Aorta (tissue), 5 donors: Measurements from ENCODE around the gene BICRAL. TPM values are rescaled to one million over a fixed set of nuclear protein-coding genes. Genes with fewer than 3 reads are reported as not detected.
A peak's percentile ranks its signal among the peaks of the same experiment; 100 is the strongest.

Experiments
- ATAC-seq: fragments of 200-7000 bp; cut with Tn5 transposase; one replicate; pipeline ENCODE4 v1.9.1; 2022; ENCODE audit warnings: moderate library complexity; ENCODE audit not compliant: low FRiP score
- DNase-seq, 2 donors: peaks; one replicate each; pipeline ENCODE4 v3.0.0-alpha.2; 2020
- H3K27ac ChIP-seq, 2 donors: one replicate each; pipeline ENCODE4 v1.5.1; 2013; ENCODE audit warnings: low read length in 2 of 2, mild to moderate bottlenecking in 2 of 2, moderate library complexity in 2 of 2, control low read depth in 1 of 2, inconsistent platforms in 1 of 2, low read depth in 1 of 2
- H3K27me3 ChIP-seq, 2 donors: one replicate each; pipeline ENCODE4 v1.6.1; 2013; ENCODE audit warnings: control low read depth in 1 of 2, low read length in 1 of 2, mild to moderate bottlenecking in 1 of 2, moderate library complexity in 1 of 2; ENCODE audit not compliant: insufficient read depth in 2 of 2, control insufficient read depth in 1 of 2
- H3K36me3 ChIP-seq, 2 donors: one replicate each; pipeline ENCODE4 v1.6.1; 2013; ENCODE audit warnings: control low read depth in 1 of 2, low read length in 1 of 2, mild to moderate bottlenecking in 1 of 2; ENCODE audit not compliant: insufficient read depth in 2 of 2, control insufficient read depth in 1 of 2
- H3K4me1 ChIP-seq, 2 donors: one replicate each; pipeline ENCODE4 v1.6.1; 2013; ENCODE audit warnings: low read length in 2 of 2, control low read depth in 1 of 2, mild to moderate bottlenecking in 1 of 2, moderate library complexity in 1 of 2; ENCODE audit not compliant: insufficient read depth in 2 of 2, control insufficient read depth in 1 of 2
- H3K4me3 ChIP-seq, 2 donors: one replicate each; pipeline ENCODE4 v1.5.1; 2013; ENCODE audit warnings: low read length in 2 of 2, control low read depth in 1 of 2, mild to moderate bottlenecking in 1 of 2
- H3K9me3 ChIP-seq: one replicate; pipeline ENCODE4 v1.6.1; 2013; ENCODE audit warnings: mild to moderate bottlenecking, low read length; ENCODE audit not compliant: control insufficient read depth
- WGBS, 2 donors: extraction: QIAGEN DNeasy Blood & Tissue Kit; methylation state at CpG; one replicate each; pipeline ENCODE4 v1.1.7; 2013; 5-methylcytosine and 5-hydroxymethylcytosine counted together
- intact Hi-C, 2 donors: fragments of 100-400 bp; cut with DNase I; formaldehyde crosslinking; loops; one replicate each; pipeline versions ENCODE4 v1.14.2 to v1.15.0; 2022
- polyA plus RNA-seq, 2 donors: library from polyadenylated mRNA; stranded (reverse); fragments of 200-250 nt; gene quantifications; one replicate each; pipeline ENCODE4 v1.2.3, GENCODE V29; 2013
- total RNA-seq, 2 donors: library from RNA; stranded (reverse); fragmentation: NEBNext Ultra II Directional; extraction: Animal tissue kit (Norgen Biotek cat#: 25700); gene quantifications; one replicate each; pipeline ENCODE4 v1.2.1, GENCODE V29; 2021
- donor health status: healthy with polysubstance abuse.
- donor health status: Bipolar disorder and iron deficiency.
- donor health status: DM: no; HTN: no; CAD: no.
- donor health status: DM: no; HTN: no; CAD: no.
- donor health status: DM: yes; HTN: yes; CAD: no.

The BICRAL gene
- total and polyA plus RNA-seq, 4 donors, result 4.8 to 21.1 (median 11.5) TPM

GRCh38 chr6:42783177-42783875, 1.5 kb downstream of the BICRAL start:
- H3K27ac ChIP-seq, result peak overlapping the region; percentile 100
- no peaks in the 10 kb centered on the region for H3K36me3 ChIP-seq
- ATAC-seq, result peak; percentile 85
- H3K27me3 ChIP-seq, result no peaks in the 10 kb centered on the region
- H3K4me3 ChIP-seq, result peak overlapping the region; percentile 74 to 99
- DNase-seq, result peak; percentile 82 to 93
- H3K9me3 ChIP-seq, result no peaks in the 10 kb centered on the region
- peaks cover 0 to 3% of the 10 kb centered on the region in 2 donors for H3K4me1 ChIP-seq
- intact Hi-C loops, result loop anchor here (2.0 to 5.0 kb wide), 3 partner anchors 37 to 94 kb away; partner anchors contain the start of genes RPL7L1 (in 1 of the 2) and TBCC (in 1 of the 2)
- WGBS, 2 donors, result 0% methylated on average over 46 to 79 of the region's 79 CpGs

- intact Hi-C loops, result loop anchor here (2.0 to 5.0 kb wide), 3 partner anchors 37 to 93 kb away; partner anchors contain the start of genes RPL7L1 (in 1 of the 2) and TBCC (in 1 of the 2)
- H3K4me3 ChIP-seq, result peak overlapping the region; percentile 74 to 99
- DNase-seq (no peak), ATAC-seq (no peak)
- peaks cover 0 to 3% of the 10 kb centered on the region in 2 donors for H3K4me1 ChIP-seq
- peak overlapping the region; percentile 100 for H3K27ac ChIP-seq
- H3K36me3 ChIP-seq, result no peaks in the 10 kb centered on the region
- H3K9me3 ChIP-seq, result no peaks in the 10 kb centered on the region
- 0% methylated on average over 10 of the region's 10 CpGs for WGBS, 2 donors
- no peaks in the 10 kb centered on the region for H3K27me3 ChIP-seq
These were observed 2.2 kb downstream of the BICRAL start for GRCh38 chr6:42783876-42784642.

- Histone ChIP-seq H3K36me3 (no peaks in the 10 kb centered on the region), H3K4me3 (peak overlapping the region; percentile 74 to 99), H3K9me3 (no peaks in the 10 kb centered on the region), H3K27ac (peak overlapping the region in 1 of 2 donors; percentile 79), H3K4me1 (peaks cover 0 to 6% of the 10 kb centered on the region in 2 donors), H3K27me3 (no peaks in the 10 kb centered on the region)
- DNase-seq (no peak), ATAC-seq (no peak)
- intact Hi-C loops, result loop anchor here in 1 of 2 donors (5.0 kb wide), 3 partner anchors 37 to 92 kb away; partner anchors contain the start of gene RPL7L1
- WGBS, 2 donors, result 32 to 50% methylated on average over 12 of the region's 12 CpGs
These were observed 3.1 kb downstream of the BICRAL start for GRCh38 chr6:42784717-42785498.

GRCh38 chr6:42786525-42786985, 4.7 kb downstream of the BICRAL start:
- no peak overlapping the region for H3K4me3 ChIP-seq

GRCh38 chr6:42787063-42787472, 5.2 kb downstream of the BICRAL start:
- Histone ChIP-seq H3K36me3 (no peaks in the 10 kb centered on the region), H3K27me3 (no peaks in the 10 kb centered on the region), H3K4me3 (no peak overlapping the region), H3K4me1 (peaks cover 4 to 7% of the 10 kb centered on the region in 2 donors), H3K27ac (peak overlapping the region in 1 of 2 donors; percentile 48), H3K9me3 (no peaks in the 10 kb centered on the region)
- no peak for DNase-seq
- 59 to 67% methylated on average over 2 of the region's 2 CpGs for WGBS, 2 donors
- intact Hi-C loops, result loop anchor here in 1 of 2 donors (5.0 kb wide), 1 partner anchor 35 kb away; no protein-coding TSS in a partner anchor
- no peak for ATAC-seq

More at GRCh38 chr6:42786525-42786985, 4.7 kb downstream of the BICRAL start:
- Histone ChIP-seq H3K36me3 (no peaks in the 10 kb centered on the region), H3K4me1 (peaks cover 4 to 7% of the 10 kb centered on the region in 2 donors), H3K27ac (no peak overlapping the region), H3K27me3 (no peaks in the 10 kb centered on the region), H3K9me3 (no peaks in the 10 kb centered on the region)
- no peak for DNase-seq
- ATAC-seq, result no peak
- intact Hi-C loops, result loop anchor here in 1 of 2 donors (5.0 kb wide), 1 partner anchor 36 kb away; no protein-coding TSS in a partner anchor
- 18 to 24% methylated on average over 3 of the region's 3 CpGs for WGBS, 2 donors

- intact Hi-C loops, result loop anchor here in 1 of 2 donors (5.0 kb wide), 1 partner anchor 34 kb away; no protein-coding TSS in a partner anchor
- no peak for ATAC-seq
- H3K9me3 ChIP-seq, result no peaks in the 10 kb centered on the region
- no peak overlapping the region for H3K27ac ChIP-seq
- H3K27me3 ChIP-seq, result no peaks in the 10 kb centered on the region
- 57 to 89% methylated on average over 4 of the region's 4 CpGs for WGBS, 2 donors
- no peak overlapping the region for H3K4me3 ChIP-seq
- no peak for DNase-seq
- no peaks in the 10 kb centered on the region for H3K36me3 ChIP-seq
- H3K4me1 ChIP-seq, result peaks cover 4 to 7% of the 10 kb centered on the region in 2 donors
These were observed 6.8 kb downstream of the BICRAL start for GRCh38 chr6:42788671-42789070.

- Histone ChIP-seq H3K27ac (peak overlapping the region; percentile 16 to 28), H3K36me3 (no peaks in the 10 kb centered on the region), H3K4me1 (peaks cover 4 to 7% of the 10 kb centered on the region in 2 donors), H3K4me3 (no peak overlapping the region), H3K27me3 (no peaks in the 10 kb centered on the region), H3K9me3 (no peaks in the 10 kb centered on the region)
- ATAC-seq (peak; percentile 31), DNase-seq (no peak)
- intact Hi-C loops, result no loop called here
- 14 to 17% methylated on average over 5 of the region's 5 CpGs for WGBS, 2 donors
These were observed 8.8 kb downstream of the BICRAL start for GRCh38 chr6:42790549-42791181.
